ENCODE results near the gene NMUR2.

GRCh38 chr5:152400846-152401245 lies 4.2 kb downstream of the NMUR2 start:
- TF ChIP-seq SUZ12 (IDR thresholded peaks at IDR 0.05; ENCODE audit: low read length) (no peak), TCF12 (IDR thresholded peaks at IDR 0.05; ENCODE audit: low read depth, low read length) (no peak)

Measured in H1 (cell line).